Breast epithelium (tissue), 4 donors: ENCODE results near the gene HOTAIR. TPM values are rescaled to one million over a fixed set of nuclear protein-coding genes. Genes with fewer than 3 reads are reported as not detected.

ENCODE experiments used
- DNase-seq, 2 donors: peaks; one replicate each; pipeline ENCODE4 v3.0.0-alpha.2; 2019; ENCODE audit warnings: low spot score in 2 of 2
- H3K27ac ChIP-seq, 2 donors: fragments of 200-600 bp; sonication (generic) in 1 of 2; one replicate each; pipeline ENCODE4 v1.5.1; 2016 to 2019; ENCODE audit warnings: mild to moderate bottlenecking in 1 of 2
- H3K27me3 ChIP-seq, 2 donors: fragments of 200-600 bp; sonication (generic) in 1 of 2; one replicate each; pipeline versions ENCODE4 v1.5.1 to v1.6.0; 2017 to 2019; ENCODE audit warnings: control low read depth in 1 of 2, mild to moderate bottlenecking in 1 of 2
- H3K36me3 ChIP-seq: fragments of 200-600 bp; one replicate; pipeline ENCODE4 v1.5.1; 2019
- H3K4me1 ChIP-seq, 2 donors: fragments of 200-600 bp; sonication (generic); one replicate each; pipeline ENCODE4 v1.5.1; 2016 to 2019; ENCODE audit warnings: control low read depth in 1 of 2
- H3K4me3 ChIP-seq, 3 donors: fragments of 200-600 bp; sonication (generic); 1 replicate in 2 of 3; 2 replicates in 1 of 3; pipeline ENCODE4 v1.5.1; 2016 to 2019; ENCODE audit warnings: mild to moderate bottlenecking in 3 of 3, moderate library complexity in 2 of 3
- H3K9me3 ChIP-seq, 2 donors: fragments of 200-600 bp; sonication (generic) in 1 of 2; one replicate each; pipeline ENCODE4 v1.5.1; 2016 to 2019; ENCODE audit warnings: control low read depth in 1 of 2
- CTCF ChIP-seq, 3 donors: fragments of 450-650 bp; IDR thresholded peaks; one replicate each; pipeline ENCODE4 v1.5.1; 2016 to 2017; ENCODE audit warnings: antibody characterized with exemption in 3 of 3, mild to moderate bottlenecking in 3 of 3, moderate library complexity in 3 of 3
- POLR2AphosphoS5 ChIP-seq, 3 donors: sonication (generic); formaldehyde crosslinking; IDR thresholded peaks; one replicate each; pipeline ENCODE4 v1.6.1; 2017; ENCODE audit warnings: antibody characterized with exemption in 3 of 3
- intact Hi-C: fragments of 100-400 bp; cut with DNase I; formaldehyde crosslinking; loops from one replicate; pipeline ENCODE4 v1.15.1; 2023; ENCODE audit warnings: low total_unique reads
- total RNA-seq, 3 donors: library from RNA; depleted of rRNA; stranded (reverse); fragments of >200 nt; gene quantifications; one replicate each; pipeline ENCODE4 v1.1.0, GENCODE V29; 2016

HOTAIR gene
- total RNA-seq, 3 donors from 2014 or later: 0.73 to 1.3 TPM; not detected in 1

GRCh38 chr12:53916788-53917655 is 57.7 kb downstream of the HOTAIR start:
- Histone ChIP-seq H3K4me1 (no peaks in the 10 kb centered on the region), H3K36me3 (no peaks in the 10 kb centered on the region), H3K4me3 (no peak overlapping the region), H3K27ac (no peak overlapping the region), H3K9me3 (no peaks in the 10 kb centered on the region), H3K27me3 (peaks cover 0 to 12% of the 10 kb centered on the region in 2 donors)
- DNase-seq: no peak
- intact Hi-C loops: no loop called here
- TF ChIP-seq CTCF (IDR thresholded peaks at IDR 0.05): no peak
- TF ChIP-seq POLR2AphosphoS5 (IDR thresholded peaks at IDR 0.05): no peak

Other genes starting within 250 kb of the HOTAIR start
- 100 to 1,000 TPM; 218 to 301 (median 295) TPM for gene CALCOCO1, start 247.5 kb downstream of the HOTAIR start, total RNA-seq
- not detected for gene CISTR, start 223.0 kb downstream of the HOTAIR start, total RNA-seq
- gene HOXC13, start 36.1 kb downstream of the HOTAIR start, total RNA-seq: 1 to 10 TPM in 1 of 3 donors, under 1 TPM in 1, not detected in 1; 0.98 to 1.0 TPM
- gene HOXC12, start 20.1 kb downstream of the HOTAIR start, total RNA-seq: under 1 TPM in 1 of 3 donors, not detected in 2; 0.15 TPM
- gene HOXC11, start 1.8 kb downstream of the HOTAIR start, total RNA-seq: under 1 TPM in 1 of 3 donors, not detected in 2; 0.29 TPM
- 10 to 100 TPM in 1 of 3 donors, 1 to 10 TPM in 2; 2.0 to 10.9 (median 4.3) TPM for gene HOXC10, start 10.2 kb upstream of the HOTAIR start, total RNA-seq
- gene HOXC9, start 25.2 kb upstream of the HOTAIR start, total RNA-seq: 10 to 100 TPM in 1 of 3 donors, 1 to 10 TPM in 2; 3.8 to 16.8 (median 4.6) TPM
- 1 to 10 TPM in 2 of 3 donors, under 1 TPM in 1; 0.73 to 5.4 (median 2.0) TPM for gene HOXC8, start 34.0 kb upstream of the HOTAIR start, total RNA-seq
- 1 to 10 TPM; 3.3 to 4.1 (median 4.0) TPM for gene HOXC6, start 53.5 kb upstream of the HOTAIR start, total RNA-seq
- under 1 TPM; 0.73 to 0.98 (median 0.96) TPM for gene HOXC5, start 58.1 kb upstream of the HOTAIR start, total RNA-seq
- 1 to 10 TPM; 1.8 to 2.3 (median 1.9) TPM for gene HOXC4, start 78.9 kb upstream of the HOTAIR start, total RNA-seq
- 10 to 100 TPM; 29.6 to 55.4 (median 46.4) TPM for gene SMUG1, start 214.0 kb upstream of the HOTAIR start, total RNA-seq